ENCODE results near the gene ZFAND3. TPM values are rescaled to one million over a fixed set of nuclear protein-coding genes. Genes with fewer than 3 reads are reported as not detected.

Gene ZFAND3
- total and polyA plus RNA-seq, 2 experiments from 2014 or later, result 16.9 to 28.2 TPM

GRCh38 chr6:38167598-38167997 is 348.1 kb downstream of the ZFAND3 start:
- H3K27ac Mint-ChIP-seq, result no peak overlapping the region
- peaks cover 40% of the 10 kb centered on the region for H3K4me1 Mint-ChIP-seq
- H3F3A ChIP-seq (replicated peaks; ENCODE audit: low read depth), result no peaks in the 10 kb centered on the region
- H3K4me1 ChIP-seq (ENCODE audit: insufficient read depth), result peaks cover 11% of the 10 kb centered on the region; the same call in 1 of the 2 replicates
- peaks cover 2% of the 10 kb centered on the region; the same call in 1 of the 3 replicates for H3K36me3 Mint-ChIP-seq (ENCODE audit: low read depth)
- H4K20me1 ChIP-seq (replicated peaks; ENCODE audit: insufficient read depth), result no peaks in the 10 kb centered on the region
- DNase-seq (ENCODE audit: low spot score) (no peak), ATAC-seq (no peak)
- H3K9me2 ChIP-seq (ENCODE audit: insufficient read depth), result no peaks in the 10 kb centered on the region
- no peak overlapping the region for H3K4me3 ChIP-seq
- no peaks in the 10 kb centered on the region for H3K27me3 ChIP-seq (ENCODE audit: insufficient read depth)
- no peak overlapping the region for H3K4me3 Mint-ChIP-seq
- no peak overlapping the region for H3K4me2 ChIP-seq
- TF ChIP-seq EZH2phosphoT487 (IDR thresholded peaks at IDR 0.05; ENCODE audit: unreplicated experiment) (no peak), JUNB (IDR thresholded peaks at IDR 0.05; ENCODE audit: unreplicated experiment) (no peak), STAT1 (IDR thresholded peaks at IDR 0.05; ENCODE audit: unreplicated experiment) (no peak), POLR2AphosphoS5 (IDR thresholded peaks at IDR 0.05; ENCODE audit: low read depth) (no peak), NANOG (IDR thresholded peaks at IDR 0.05; ENCODE audit: borderline replicate concordance) (no peak), ZNF331 (CRISPR knock-in tag; IDR thresholded peaks at IDR 0.05; ENCODE audit: low read depth) (no peak), ZNF114 (CRISPR knock-in tag; IDR thresholded peaks at IDR 0.05) (no peak), CREB1 (CRISPR knock-in tag; IDR thresholded peaks at IDR 0.05; ENCODE audit: low read depth) (no peak), EZH2 (IDR thresholded peaks at IDR 0.05; ENCODE audit: low read depth, unreplicated experiment) (no peak), CTCF (conservative IDR thresholded peaks at IDR 0.05; ENCODE audit: low read depth in 2 of 2) (no peak)
- TF ChIP-seq, protein P1, sequence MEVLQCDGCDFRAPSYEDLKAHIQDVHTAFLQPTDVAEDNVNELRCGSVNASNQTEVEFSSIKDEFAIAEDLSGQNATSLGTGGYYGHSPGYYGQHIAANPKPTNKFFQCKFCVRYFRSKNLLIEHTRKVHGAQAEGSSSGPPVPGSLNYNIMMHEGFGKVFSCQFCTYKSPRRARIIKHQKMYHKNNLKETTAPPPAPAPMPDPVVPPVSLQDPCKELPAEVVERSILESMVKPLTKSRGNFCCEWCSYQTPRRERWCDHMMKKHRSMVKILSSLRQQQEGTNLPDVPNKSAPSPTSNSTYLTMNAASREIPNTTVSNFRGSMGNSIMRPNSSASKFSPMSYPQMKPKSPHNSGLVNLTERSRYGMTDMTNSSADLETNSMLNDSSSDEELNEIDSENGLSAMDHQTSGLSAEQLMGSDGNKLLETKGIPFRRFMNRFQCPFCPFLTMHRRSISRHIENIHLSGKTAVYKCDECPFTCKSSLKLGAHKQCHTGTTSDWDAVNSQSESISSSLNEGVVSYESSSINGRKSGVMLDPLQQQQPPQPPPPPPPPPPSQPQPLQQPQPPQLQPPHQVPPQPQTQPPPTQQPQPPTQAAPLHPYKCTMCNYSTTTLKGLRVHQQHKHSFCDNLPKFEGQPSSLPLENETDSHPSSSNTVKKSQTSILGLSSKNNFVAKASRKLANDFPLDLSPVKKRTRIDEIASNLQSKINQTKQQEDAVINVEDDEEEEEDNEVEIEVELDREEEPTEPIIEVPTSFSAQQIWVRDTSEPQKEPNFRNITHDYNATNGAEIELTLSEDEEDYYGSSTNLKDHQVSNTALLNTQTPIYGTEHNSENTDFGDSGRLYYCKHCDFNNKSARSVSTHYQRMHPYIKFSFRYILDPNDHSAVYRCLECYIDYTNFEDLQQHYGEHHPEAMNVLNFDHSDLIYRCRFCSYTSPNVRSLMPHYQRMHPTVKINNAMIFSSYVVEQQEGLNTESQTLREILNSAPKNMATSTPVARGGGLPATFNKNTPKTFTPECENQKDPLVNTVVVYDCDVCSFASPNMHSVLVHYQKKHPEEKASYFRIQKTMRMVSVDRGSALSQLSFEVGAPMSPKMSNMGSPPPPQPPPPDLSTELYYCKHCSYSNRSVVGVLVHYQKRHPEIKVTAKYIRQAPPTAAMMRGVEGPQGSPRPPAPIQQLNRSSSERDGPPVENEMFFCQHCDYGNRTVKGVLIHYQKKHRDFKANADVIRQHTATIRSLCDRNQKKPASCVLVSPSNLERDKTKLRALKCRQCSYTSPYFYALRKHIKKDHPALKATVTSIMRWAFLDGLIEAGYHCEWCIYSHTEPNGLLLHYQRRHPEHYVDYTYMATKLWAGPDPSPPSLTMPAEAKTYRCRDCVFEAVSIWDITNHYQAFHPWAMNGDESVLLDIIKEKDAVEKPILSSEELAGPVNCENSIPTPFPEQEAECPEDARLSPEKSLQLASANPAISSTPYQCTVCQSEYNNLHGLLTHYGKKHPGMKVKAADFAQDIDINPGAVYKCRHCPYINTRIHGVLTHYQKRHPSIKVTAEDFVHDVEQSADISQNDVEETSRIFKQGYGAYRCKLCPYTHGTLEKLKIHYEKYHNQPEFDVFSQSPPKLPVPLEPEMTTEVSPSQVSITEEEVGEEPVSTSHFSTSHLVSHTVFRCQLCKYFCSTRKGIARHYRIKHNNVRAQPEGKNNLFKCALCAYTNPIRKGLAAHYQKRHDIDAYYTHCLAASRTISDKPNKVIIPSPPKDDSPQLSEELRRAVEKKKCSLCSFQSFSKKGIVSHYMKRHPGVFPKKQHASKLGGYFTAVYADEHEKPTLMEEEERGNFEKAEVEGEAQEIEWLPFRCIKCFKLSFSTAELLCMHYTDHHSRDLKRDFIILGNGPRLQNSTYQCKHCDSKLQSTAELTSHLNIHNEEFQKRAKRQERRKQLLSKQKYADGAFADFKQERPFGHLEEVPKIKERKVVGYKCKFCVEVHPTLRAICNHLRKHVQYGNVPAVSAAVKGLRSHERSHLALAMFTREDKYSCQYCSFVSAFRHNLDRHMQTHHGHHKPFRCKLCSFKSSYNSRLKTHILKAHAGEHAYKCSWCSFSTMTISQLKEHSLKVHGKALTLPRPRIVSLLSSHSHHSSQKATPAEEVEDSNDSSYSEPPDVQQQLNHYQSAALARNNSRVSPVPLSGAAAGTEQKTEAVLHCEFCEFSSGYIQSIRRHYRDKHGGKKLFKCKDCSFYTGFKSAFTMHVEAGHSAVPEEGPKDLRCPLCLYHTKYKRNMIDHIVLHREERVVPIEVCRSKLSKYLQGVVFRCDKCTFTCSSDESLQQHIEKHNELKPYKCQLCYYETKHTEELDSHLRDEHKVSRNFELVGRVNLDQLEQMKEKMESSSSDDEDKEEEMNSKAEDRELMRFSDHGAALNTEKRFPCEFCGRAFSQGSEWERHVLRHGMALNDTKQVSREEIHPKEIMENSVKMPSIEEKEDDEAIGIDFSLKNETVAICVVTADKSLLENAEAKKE (CRISPR knock-in tag; IDR thresholded peaks at IDR 0.05), result no peak
- TF ChIP-seq, protein P2, sequence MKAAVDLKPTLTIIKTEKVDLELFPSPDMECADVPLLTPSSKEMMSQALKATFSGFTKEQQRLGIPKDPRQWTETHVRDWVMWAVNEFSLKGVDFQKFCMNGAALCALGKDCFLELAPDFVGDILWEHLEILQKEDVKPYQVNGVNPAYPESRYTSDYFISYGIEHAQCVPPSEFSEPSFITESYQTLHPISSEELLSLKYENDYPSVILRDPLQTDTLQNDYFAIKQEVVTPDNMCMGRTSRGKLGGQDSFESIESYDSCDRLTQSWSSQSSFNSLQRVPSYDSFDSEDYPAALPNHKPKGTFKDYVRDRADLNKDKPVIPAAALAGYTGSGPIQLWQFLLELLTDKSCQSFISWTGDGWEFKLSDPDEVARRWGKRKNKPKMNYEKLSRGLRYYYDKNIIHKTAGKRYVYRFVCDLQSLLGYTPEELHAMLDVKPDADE (IDR thresholded peaks at IDR 0.05), result no peak
- TF ChIP-seq, protein P3, sequence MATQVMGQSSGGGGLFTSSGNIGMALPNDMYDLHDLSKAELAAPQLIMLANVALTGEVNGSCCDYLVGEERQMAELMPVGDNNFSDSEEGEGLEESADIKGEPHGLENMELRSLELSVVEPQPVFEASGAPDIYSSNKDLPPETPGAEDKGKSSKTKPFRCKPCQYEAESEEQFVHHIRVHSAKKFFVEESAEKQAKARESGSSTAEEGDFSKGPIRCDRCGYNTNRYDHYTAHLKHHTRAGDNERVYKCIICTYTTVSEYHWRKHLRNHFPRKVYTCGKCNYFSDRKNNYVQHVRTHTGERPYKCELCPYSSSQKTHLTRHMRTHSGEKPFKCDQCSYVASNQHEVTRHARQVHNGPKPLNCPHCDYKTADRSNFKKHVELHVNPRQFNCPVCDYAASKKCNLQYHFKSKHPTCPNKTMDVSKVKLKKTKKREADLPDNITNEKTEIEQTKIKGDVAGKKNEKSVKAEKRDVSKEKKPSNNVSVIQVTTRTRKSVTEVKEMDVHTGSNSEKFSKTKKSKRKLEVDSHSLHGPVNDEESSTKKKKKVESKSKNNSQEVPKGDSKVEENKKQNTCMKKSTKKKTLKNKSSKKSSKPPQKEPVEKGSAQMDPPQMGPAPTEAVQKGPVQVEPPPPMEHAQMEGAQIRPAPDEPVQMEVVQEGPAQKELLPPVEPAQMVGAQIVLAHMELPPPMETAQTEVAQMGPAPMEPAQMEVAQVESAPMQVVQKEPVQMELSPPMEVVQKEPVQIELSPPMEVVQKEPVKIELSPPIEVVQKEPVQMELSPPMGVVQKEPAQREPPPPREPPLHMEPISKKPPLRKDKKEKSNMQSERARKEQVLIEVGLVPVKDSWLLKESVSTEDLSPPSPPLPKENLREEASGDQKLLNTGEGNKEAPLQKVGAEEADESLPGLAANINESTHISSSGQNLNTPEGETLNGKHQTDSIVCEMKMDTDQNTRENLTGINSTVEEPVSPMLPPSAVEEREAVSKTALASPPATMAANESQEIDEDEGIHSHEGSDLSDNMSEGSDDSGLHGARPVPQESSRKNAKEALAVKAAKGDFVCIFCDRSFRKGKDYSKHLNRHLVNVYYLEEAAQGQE (IDR thresholded peaks at IDR 0.05; ENCODE audit: unreplicated experiment), result no peak
- H3K27me3 Mint-ChIP-seq (ENCODE audit: insufficient read depth, low read depth, poor library complexity), result peaks cover 21% of the 10 kb centered on the region
- no peak overlapping the region for H2AFZ ChIP-seq
- no peaks in the 10 kb centered on the region for H3K79me2 ChIP-seq (replicated peaks; ENCODE audit: insufficient read depth)
- no peaks in the 10 kb centered on the region; the same call in 2 of the 3 replicates for H3K9me3 Mint-ChIP-seq
- no peak overlapping the region for H3K27ac ChIP-seq (ENCODE audit: low read depth)
- no peaks in the 10 kb centered on the region for H3K36me3 ChIP-seq (ENCODE audit: insufficient read depth)

All from GM23338 (cell line).